Prostate gland (tissue), 2 donors: Measurements from ENCODE around the gene CYP11A1.

Source experiments
- CTCF ChIP-seq, 4 experiments: fragments of 200-600 bp in 2 of 4; fragments of 450-650 bp in 2 of 4; sonication (generic) in 2 of 4; IDR thresholded peaks; 1 replicate in 3 of 4; 2 replicates in 1 of 4; pipeline ENCODE4 v1.5.1; 2016 to 2019; ENCODE audit warnings: antibody characterized with exemption in 4 of 4, mild to moderate bottlenecking in 2 of 4, moderate library complexity in 2 of 4
- POLR2A ChIP-seq: fragments of 450-650 bp; IDR thresholded peaks from one replicate; pipeline ENCODE4 v1.6.1; 2016; ENCODE audit warnings: antibody characterized with exemption, mild to moderate bottlenecking
- POLR2AphosphoS5 ChIP-seq: sonication (generic); formaldehyde crosslinking; IDR thresholded peaks from one replicate; pipeline ENCODE4 v1.6.1; 2017; ENCODE audit warnings: antibody characterized with exemption

GRCh38 chr15:74333662-74334061 lies 33.8 kb downstream of the CYP11A1 start:
- no peak for TF ChIP-seq CTCF (IDR thresholded peaks at IDR 0.05)
- TF ChIP-seq POLR2A: no peak
- TF ChIP-seq POLR2AphosphoS5: no peak
